Activated T-helper 2 cell treated with anti-CD3 and anti-CD28 coated beads, Interferon-gamma antibody, Interleukin-2, Interleukin-4, amounts not matched to agents 10 μg/mL and 5 μg/mL and 100 μg/mL, durations not matched to agents 14 hours and 24 hours and 36 hours (primary cell): ENCODE data around the gene ALG1L2. TPM values are rescaled to one million over a fixed set of nuclear protein-coding genes. Genes with fewer than 3 reads are reported as not detected.
"Not testable (repeated sequence)": the region's sequence is repeated elsewhere in the genome, so short reads cannot be mapped to it uniquely, and the experiment has no call there.

Experiments
- DNase-seq: peaks from one replicate; pipeline ENCODE4 v3.0.0; 2021; ENCODE audit warnings: low spot score
- H3K27ac Mint-ChIP-seq: one replicate; pipeline ENCODE4 v1.8.0; 2021; ENCODE audit warnings: mixed read lengths
- H3K27me3 Mint-ChIP-seq: one replicate; pipeline ENCODE4 v1.8.0; 2021; ENCODE audit warnings: low read depth, mixed read lengths
- H3K36me3 Mint-ChIP-seq: one replicate; pipeline ENCODE4 v1.8.0; 2021; ENCODE audit warnings: low read depth, mixed read lengths
- H3K4me1 Mint-ChIP-seq: one replicate; pipeline ENCODE4 v1.8.0; 2021; ENCODE audit warnings: low read depth, mixed read lengths
- H3K4me3 Mint-ChIP-seq: one replicate; pipeline ENCODE4 v1.8.0; 2021; ENCODE audit warnings: low read depth, mild to moderate bottlenecking, moderate library complexity, mixed read lengths
- H3K9me3 Mint-ChIP-seq: one replicate; pipeline ENCODE4 v1.8.0; 2021; ENCODE audit warnings: mixed read lengths
- intact Hi-C: fragments of 100-400 bp; cut with micrococcal nuclease; formaldehyde crosslinking; loops from one replicate; pipeline ENCODE4 v1.15.1; 2023
- total RNA-seq: library from RNA; stranded (reverse); gene quantifications from 2 replicates; pipeline ENCODE4 v1.2.3, GENCODE V29; 2022

Gene ALG1L2
- total RNA-seq, 1 donor from 2014 or later: not detected

DNA sequence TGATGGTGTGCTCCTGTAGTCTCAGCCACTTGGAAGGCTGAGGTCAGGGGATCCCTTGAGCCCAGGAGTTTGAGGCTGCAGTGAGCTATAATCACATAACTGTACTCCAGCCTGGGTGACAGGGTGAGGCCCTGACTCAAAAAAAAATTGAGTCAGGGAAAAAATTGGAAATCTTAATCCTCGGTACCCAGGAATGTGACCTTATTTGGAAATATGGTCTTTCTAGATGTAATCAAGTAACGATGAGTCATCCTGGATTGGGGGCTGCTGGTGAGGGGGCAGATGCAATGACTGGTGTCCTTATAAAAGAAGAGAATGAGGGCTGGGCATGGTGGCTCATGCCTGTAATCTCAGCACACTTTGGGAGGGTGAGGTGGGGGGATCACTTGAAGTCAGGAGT lies 33.8 kb downstream of the ALG1L2 start:
- not testable (repeated sequence) for H3K27ac Mint-ChIP-seq
- H3K27me3 Mint-ChIP-seq: peaks cover 13% of the 10 kb centered on the region

DNA sequence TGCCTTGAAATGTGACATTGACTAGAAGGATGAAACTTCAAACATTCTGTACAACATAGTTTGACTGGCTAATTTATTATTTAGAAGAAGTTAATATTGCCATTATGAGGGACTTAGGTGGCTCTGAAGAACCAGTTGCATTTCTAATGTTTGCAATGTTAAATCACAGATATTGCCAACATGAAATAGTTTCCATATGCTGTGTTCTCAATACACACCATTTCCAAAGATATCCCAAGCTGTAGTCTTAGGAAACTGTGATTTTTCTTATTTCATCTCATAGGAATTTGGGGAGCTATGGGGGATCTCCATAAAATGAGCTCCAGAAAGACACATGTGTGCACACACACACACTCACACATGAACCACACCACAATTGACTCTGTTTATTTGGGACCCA lies 36.3 kb downstream of the ALG1L2 start:
- intact Hi-C loops: no loop called here
- Mint-ChIP-seq H3K9me3 (no peaks in the 10 kb centered on the region), H3K4me1 (no peaks in the 10 kb centered on the region), H3K4me3 (no peak overlapping the region), H3K27ac (no peak overlapping the region), H3K27me3 (peaks cover 10% of the 10 kb centered on the region), H3K36me3 (no peaks in the 10 kb centered on the region)
- no peak for DNase-seq

More for the DNA sequence above, 33.8 kb downstream of the ALG1L2 start:
- H3K36me3 Mint-ChIP-seq, DNase-seq, H3K4me3 Mint-ChIP-seq, H3K4me1 Mint-ChIP-seq, H3K9me3 Mint-ChIP-seq, intact Hi-C loops: not testable (repeated sequence)

DNA sequence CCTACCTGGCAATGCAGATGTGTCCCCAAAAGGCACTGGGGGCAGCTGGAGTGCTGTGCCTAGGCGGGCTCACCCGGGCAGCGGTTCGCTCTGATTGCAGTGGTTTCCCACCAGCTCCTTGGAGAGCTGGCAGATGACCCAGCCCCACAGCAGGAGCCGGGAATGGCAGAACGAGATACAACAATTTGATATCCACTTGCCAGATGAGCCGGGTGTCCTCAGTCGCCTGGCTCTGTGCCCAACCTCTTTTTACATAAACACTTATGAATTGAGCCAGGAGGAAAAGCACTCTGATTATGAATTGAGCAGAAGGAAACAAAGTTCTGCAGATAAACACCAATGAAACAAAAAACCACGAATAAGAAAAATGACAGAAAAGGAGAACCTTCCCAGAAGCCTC lies 38.2 kb downstream of the ALG1L2 start:
- intact Hi-C loops, H3K4me1 Mint-ChIP-seq, DNase-seq, H3K4me3 Mint-ChIP-seq, H3K36me3 Mint-ChIP-seq, H3K27me3 Mint-ChIP-seq, H3K27ac Mint-ChIP-seq, H3K9me3 Mint-ChIP-seq: not testable (repeated sequence)

DNA sequence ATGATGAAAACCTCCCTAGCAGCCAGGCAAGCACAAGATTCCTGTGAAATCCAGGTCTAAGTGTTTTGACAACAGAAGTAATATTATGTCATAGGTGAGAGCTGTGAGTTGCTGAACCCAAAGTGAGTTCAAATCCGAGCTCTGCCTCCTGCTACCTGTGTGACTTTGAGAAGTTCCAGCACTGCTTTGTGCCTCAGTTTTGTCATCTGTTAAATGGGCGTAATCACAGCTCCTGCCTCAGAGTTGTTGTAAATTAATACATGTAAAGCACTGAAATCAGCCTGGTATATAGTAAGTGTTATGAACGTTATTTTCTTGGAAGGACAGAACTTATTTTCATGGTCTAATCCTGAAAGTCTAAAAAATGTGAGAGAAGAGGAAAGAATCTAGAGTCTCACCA lies 38.7 kb downstream of the ALG1L2 start:
- intact Hi-C loops, H3K27me3 Mint-ChIP-seq, DNase-seq, H3K4me1 Mint-ChIP-seq, H3K36me3 Mint-ChIP-seq, H3K4me3 Mint-ChIP-seq, H3K27ac Mint-ChIP-seq, H3K9me3 Mint-ChIP-seq: not testable (repeated sequence)

DNA sequence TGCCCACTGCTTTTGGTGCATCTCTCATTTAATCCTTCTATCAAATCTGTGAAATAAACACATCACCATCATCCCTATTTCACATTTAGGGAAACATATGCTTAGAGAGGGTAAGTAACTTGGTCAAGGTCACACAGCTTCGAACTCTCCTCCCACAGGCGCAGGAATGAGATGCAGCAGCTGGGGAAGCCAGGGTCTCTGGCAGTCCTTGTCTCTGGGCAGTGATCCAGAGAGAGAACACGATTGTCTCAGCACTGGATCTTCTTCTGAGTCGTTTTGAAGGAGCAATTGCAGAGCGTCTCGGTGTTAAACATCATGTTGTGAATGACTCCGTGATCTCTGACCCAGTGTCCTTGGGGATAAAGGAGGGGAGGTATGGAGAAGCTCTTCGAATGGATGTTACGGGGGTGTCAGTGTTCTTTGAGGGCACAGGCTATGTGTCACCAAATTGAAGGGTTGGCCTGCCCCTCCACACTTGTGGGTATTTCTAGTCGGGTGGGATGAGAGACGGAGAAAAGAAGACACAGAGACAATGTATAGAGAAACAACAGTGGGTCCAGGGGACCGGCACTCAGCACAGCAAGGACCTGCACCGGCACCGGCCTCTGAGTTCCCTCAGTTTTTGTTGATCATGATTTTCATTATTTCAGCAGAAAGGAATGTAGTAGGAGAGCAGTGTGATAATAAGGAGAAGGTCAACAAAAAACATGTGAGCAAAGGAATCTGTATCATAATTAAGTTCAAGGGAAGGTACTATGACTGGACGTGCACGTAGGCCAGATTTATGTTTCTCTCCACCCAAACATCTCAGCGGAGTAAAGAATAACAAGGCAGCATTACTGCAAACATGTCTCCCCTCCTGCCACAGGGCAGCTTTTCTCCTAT lies 41.5 kb downstream of the ALG1L2 start:
- intact Hi-C loops, H3K4me3 Mint-ChIP-seq, H3K9me3 Mint-ChIP-seq, H3K36me3 Mint-ChIP-seq, H3K27me3 Mint-ChIP-seq, H3K4me1 Mint-ChIP-seq, DNase-seq, H3K27ac Mint-ChIP-seq: not testable (repeated sequence)

DNA sequence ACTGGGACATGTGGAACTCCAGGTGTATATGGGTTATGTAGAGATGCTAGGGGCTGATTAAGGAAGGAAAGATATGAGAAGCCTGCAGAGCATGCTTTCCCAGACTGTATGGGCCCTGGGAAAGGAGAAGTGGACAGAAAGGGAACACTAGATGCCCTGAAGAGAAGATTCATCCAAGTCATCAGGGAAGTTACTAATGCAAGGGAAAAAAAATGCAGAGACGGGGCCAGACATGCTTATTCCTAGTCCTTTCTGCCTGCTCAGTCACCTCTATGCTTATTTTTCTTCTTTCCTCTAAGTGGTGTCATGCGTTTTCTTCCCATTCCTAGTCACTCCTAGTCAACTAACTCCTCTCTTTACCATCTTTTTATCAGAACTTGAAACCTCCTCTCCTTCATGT lies 43.8 kb downstream of the ALG1L2 start:
- H3K27ac Mint-ChIP-seq, H3K4me3 Mint-ChIP-seq, H3K36me3 Mint-ChIP-seq, DNase-seq, H3K4me1 Mint-ChIP-seq, H3K27me3 Mint-ChIP-seq, intact Hi-C loops, H3K9me3 Mint-ChIP-seq: not testable (repeated sequence)

DNA sequence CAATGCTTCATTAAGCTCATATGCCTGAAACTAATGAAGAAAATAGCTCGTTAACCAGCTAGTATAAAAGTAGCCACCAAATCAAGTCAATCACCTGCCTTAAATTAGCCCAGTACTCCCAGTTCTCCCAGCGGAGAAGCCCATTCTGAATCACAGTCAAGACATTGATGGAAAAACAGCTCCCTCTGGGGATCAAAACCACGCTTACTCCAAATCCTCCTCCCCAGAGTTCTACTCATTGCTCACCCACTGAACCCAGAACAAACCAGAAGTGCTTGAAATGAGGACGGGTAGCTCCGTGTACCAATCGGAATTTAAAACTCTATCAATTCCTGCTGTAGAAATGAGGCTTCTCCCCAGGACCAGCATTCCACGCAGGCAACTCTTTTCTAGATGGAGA lies 54.7 kb downstream of the ALG1L2 start:
- H3K4me1 Mint-ChIP-seq, H3K4me3 Mint-ChIP-seq, H3K36me3 Mint-ChIP-seq, H3K9me3 Mint-ChIP-seq, intact Hi-C loops, H3K27ac Mint-ChIP-seq, DNase-seq: not testable (repeated sequence)
- peaks cover 11% of the 10 kb centered on the region for H3K27me3 Mint-ChIP-seq

DNA sequence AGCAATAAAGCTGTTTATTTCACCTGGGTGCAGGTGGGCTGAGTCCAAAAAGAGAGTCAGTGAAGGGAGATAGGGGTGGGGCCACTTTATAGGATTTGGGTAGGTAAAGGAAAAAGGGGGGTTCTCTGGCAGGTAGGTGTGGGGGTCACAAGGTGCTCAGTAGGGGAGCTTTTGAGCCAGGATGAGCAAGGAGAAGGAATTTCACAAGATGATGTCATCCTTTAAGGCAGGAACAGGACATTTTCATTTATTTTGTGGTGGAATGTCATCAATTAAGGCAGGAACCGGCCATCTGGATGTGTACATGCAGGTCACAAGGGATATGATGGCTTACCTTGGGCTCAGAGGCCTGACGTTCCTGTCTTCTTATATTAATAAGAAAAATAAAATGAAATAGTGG lies 56.1 kb downstream of the ALG1L2 start:
- DNase-seq, H3K36me3 Mint-ChIP-seq, intact Hi-C loops, H3K9me3 Mint-ChIP-seq, H3K27ac Mint-ChIP-seq, H3K4me3 Mint-ChIP-seq, H3K4me1 Mint-ChIP-seq: not testable (repeated sequence)
- H3K27me3 Mint-ChIP-seq: peaks cover 11% of the 10 kb centered on the region

DNA sequence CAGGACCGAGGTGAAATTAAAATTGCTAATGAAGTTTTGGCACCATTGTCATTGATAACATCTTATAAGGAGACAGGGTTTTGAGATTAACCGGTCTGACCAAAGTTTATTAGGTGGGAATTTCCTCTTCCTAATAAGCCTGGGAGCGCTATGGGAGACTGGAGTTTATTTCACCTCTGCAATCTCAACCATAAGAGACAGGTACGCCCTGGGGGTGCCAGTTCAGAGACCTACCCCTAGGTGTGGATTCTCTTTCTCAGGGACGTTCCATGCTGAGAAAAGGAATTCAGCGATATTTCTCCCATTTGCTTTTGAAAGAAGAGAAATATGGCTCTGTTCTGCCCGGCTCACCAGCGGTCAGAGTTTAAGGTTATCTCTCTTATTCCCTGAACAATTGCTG lies 57.4 kb downstream of the ALG1L2 start:
- intact Hi-C loops, DNase-seq, H3K4me1 Mint-ChIP-seq, H3K4me3 Mint-ChIP-seq, H3K27ac Mint-ChIP-seq, H3K9me3 Mint-ChIP-seq, H3K36me3 Mint-ChIP-seq: not testable (repeated sequence)
- H3K27me3 Mint-ChIP-seq: peaks cover 11% of the 10 kb centered on the region

DNA sequence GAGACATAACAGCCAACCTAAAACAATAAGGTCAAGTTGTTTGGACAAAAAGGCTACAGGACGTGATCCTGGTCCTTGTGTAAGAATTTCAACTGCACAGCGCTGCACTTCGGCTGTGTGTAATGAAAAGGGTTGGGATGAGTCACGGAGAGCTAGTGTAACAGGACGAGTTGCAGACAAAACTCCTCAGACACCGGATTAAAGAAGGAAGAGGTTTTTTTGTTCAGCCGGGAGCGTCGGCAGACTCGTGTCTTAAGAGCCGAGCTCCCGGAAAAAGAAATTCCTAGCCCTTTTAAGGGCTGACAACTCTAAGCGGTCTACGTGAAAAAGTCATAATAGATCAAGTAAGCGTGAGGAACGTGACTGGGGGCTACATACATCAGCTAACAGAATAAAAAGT lies 59.1 kb downstream of the ALG1L2 start:
- DNase-seq, H3K9me3 Mint-ChIP-seq, H3K27ac Mint-ChIP-seq, H3K4me3 Mint-ChIP-seq, intact Hi-C loops, H3K36me3 Mint-ChIP-seq, H3K4me1 Mint-ChIP-seq: not testable (repeated sequence)
- H3K27me3 Mint-ChIP-seq: peaks cover 13% of the 10 kb centered on the region

DNA sequence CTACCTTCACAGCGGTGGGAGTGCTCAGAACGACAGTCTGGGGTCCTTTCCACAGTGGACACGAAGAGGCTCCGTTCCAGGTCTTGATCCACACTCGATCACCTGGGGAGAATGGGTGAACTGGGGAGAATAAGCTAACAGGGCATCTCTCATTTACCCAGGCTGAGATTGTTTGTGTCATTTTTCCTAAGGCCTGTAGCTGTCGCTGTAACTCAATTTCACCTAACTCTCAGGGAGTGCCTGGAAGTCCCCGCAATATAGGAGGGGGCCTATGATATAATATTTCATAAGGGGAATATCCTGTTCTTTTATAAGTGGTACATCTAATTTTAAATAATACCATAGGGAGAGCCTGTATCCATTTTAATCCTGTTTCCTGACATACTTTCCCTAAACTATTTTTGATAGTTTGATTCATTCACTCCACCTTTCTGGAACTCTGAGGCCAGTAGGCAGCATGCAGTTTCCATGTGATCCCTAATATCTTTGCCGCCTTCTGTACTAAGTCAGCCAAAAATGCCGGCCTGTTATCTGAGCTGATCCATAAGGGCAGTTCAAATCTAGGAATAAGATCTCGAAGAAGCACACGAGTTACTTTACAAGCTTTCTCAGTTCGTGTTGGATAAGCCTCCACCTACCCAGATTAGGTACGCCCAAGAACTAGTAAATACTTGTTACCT lies 62.2 kb downstream of the ALG1L2 start:
- H3K27me3 Mint-ChIP-seq: peaks cover 14% of the 10 kb centered on the region
- H3K36me3 Mint-ChIP-seq, H3K4me3 Mint-ChIP-seq, H3K4me1 Mint-ChIP-seq, H3K27ac Mint-ChIP-seq, intact Hi-C loops, DNase-seq, H3K9me3 Mint-ChIP-seq: not testable (repeated sequence)

DNA sequence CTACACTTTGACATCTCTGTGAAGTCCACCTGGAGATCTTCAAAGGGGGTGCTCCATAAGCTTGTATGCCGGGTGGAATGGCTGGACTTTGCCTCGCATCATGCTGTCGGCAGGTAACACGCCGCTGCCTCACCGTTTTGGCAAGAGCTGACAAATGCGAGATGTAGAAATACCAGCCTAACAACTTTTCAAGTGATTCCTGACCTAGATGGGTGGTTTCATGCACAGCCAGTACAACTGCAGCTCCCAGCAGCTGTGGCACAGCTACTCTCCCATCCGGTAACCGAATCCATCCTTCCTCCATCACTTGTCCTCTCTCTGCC lies 62.7 kb downstream of the ALG1L2 start:
- not testable (repeated sequence) for H3K36me3 Mint-ChIP-seq

DNA sequence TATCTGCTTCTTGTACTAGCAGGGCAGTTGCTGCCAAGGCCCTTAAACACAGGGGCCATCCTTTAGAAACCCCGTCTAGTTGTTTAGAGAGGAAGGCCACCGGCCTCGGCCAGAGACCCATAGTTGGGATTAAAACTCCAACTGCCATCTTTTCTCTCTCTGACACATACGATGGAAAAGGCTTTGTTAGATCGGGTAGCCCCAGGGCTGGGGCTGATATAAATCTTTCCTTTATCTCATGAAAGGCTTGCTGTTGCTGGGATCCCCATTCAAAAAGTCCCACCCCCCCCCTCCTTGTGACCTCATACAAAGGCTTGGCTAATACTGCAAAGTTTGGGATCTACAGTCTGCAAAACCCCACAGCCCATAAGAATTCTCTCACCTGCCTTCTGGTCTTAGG lies 63.8 kb downstream of the ALG1L2 start:
- H3K4me1 Mint-ChIP-seq, H3K9me3 Mint-ChIP-seq, DNase-seq, H3K36me3 Mint-ChIP-seq, H3K4me3 Mint-ChIP-seq, H3K27ac Mint-ChIP-seq, intact Hi-C loops: not testable (repeated sequence)
- peaks cover 18% of the 10 kb centered on the region for H3K27me3 Mint-ChIP-seq

More for the DNA sequence above, 62.7 kb downstream of the ALG1L2 start:
- H3K4me1 Mint-ChIP-seq, H3K4me3 Mint-ChIP-seq, DNase-seq, H3K9me3 Mint-ChIP-seq, H3K27ac Mint-ChIP-seq, intact Hi-C loops: not testable (repeated sequence)
- peaks cover 16% of the 10 kb centered on the region for H3K27me3 Mint-ChIP-seq
